ENCODE measurements around the gene E2F4. TPM values are rescaled to one million over a fixed set of nuclear protein-coding genes. Genes with fewer than 3 reads are reported as not detected.
A peak's percentile ranks its signal among the peaks of the same experiment; 100 is the strongest.

Gene E2F4
- total and polyA plus RNA-seq, 2 of the 8 experiments (the other 6 are each of a cell fraction or from before 2014, with no cell fraction given): 79.9 to 157 TPM

DNA sequence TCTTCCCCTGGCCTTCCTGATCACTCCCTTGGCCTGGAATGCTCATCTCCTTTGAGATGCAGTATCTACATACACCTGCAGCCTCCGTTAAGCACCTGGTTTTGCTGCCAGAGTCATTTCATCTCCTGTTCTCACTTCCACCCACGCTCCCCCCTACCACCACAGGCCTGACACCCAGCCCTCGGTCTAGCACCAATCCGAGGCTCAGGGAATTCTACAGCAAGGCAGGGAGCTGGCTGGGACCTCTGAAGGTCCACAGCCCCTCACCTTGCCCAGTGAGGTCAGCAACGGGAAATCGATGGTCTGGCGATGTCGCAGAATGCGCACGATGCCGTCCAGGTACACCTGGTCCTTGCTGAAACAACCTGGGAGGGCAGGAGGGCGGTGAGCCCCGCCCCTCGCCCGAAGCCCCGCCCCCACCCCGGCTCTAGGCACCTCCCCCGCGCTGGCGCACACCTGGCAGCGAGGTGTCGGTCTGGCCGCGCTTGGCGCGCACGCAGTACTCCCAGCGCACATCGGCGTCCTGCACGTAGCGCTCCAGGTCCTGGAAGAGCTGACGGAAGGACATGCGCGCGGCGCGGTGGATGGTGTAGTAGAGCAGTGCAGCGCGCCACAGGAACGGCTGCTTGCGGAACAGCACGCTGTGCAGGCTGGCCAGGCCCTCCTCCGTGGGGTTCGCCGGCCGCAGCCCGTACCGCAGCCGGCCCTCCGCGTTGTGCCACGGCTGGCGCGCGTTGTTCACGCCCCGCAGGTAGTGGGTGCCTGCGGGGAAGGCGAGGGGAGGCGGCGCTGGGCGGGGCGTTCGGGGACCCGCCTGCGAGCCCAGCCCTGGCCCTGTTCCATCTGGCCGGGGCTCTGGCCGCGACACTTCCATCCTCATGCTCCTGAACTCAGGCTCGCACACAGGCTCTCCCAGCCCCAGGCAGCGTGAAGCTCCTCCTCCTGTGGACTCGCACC, 13.9 kb upstream of the E2F4 start (continued):
- TF ChIP-seq SP1 (IDR thresholded peaks at IDR 0.05; ENCODE audit: low read depth, low read length) (peak; percentile 33; the same call in 1 of the 2 replicates), MAFK (IDR thresholded peaks at IDR 0.05; ENCODE audit: low read depth, low read length) (no peak), TBP (IDR thresholded peaks at IDR 0.05; ENCODE audit: low read depth, low read length) (peak; percentile 50; the same call in 1 of the 2 replicates), SRF (IDR thresholded peaks at IDR 0.05; ENCODE audit: low read depth, low read length) (no peak), TAF7 (optimal IDR thresholded peaks at IDR 0.05; ENCODE audit: borderline replicate concordance, low read depth, low read length) (no peak), SIRT6 (IDR thresholded peaks at IDR 0.05; ENCODE audit: low read length) (no peak)
- TF ChIP-seq, protein P1, sequence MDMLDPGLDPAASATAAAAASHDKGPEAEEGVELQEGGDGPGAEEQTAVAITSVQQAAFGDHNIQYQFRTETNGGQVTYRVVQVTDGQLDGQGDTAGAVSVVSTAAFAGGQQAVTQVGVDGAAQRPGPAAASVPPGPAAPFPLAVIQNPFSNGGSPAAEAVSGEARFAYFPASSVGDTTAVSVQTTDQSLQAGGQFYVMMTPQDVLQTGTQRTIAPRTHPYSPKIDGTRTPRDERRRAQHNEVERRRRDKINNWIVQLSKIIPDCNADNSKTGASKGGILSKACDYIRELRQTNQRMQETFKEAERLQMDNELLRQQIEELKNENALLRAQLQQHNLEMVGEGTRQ (IDR thresholded peaks at IDR 0.05; ENCODE audit: low read length): no peak
- TF ChIP-seq, protein P2, sequence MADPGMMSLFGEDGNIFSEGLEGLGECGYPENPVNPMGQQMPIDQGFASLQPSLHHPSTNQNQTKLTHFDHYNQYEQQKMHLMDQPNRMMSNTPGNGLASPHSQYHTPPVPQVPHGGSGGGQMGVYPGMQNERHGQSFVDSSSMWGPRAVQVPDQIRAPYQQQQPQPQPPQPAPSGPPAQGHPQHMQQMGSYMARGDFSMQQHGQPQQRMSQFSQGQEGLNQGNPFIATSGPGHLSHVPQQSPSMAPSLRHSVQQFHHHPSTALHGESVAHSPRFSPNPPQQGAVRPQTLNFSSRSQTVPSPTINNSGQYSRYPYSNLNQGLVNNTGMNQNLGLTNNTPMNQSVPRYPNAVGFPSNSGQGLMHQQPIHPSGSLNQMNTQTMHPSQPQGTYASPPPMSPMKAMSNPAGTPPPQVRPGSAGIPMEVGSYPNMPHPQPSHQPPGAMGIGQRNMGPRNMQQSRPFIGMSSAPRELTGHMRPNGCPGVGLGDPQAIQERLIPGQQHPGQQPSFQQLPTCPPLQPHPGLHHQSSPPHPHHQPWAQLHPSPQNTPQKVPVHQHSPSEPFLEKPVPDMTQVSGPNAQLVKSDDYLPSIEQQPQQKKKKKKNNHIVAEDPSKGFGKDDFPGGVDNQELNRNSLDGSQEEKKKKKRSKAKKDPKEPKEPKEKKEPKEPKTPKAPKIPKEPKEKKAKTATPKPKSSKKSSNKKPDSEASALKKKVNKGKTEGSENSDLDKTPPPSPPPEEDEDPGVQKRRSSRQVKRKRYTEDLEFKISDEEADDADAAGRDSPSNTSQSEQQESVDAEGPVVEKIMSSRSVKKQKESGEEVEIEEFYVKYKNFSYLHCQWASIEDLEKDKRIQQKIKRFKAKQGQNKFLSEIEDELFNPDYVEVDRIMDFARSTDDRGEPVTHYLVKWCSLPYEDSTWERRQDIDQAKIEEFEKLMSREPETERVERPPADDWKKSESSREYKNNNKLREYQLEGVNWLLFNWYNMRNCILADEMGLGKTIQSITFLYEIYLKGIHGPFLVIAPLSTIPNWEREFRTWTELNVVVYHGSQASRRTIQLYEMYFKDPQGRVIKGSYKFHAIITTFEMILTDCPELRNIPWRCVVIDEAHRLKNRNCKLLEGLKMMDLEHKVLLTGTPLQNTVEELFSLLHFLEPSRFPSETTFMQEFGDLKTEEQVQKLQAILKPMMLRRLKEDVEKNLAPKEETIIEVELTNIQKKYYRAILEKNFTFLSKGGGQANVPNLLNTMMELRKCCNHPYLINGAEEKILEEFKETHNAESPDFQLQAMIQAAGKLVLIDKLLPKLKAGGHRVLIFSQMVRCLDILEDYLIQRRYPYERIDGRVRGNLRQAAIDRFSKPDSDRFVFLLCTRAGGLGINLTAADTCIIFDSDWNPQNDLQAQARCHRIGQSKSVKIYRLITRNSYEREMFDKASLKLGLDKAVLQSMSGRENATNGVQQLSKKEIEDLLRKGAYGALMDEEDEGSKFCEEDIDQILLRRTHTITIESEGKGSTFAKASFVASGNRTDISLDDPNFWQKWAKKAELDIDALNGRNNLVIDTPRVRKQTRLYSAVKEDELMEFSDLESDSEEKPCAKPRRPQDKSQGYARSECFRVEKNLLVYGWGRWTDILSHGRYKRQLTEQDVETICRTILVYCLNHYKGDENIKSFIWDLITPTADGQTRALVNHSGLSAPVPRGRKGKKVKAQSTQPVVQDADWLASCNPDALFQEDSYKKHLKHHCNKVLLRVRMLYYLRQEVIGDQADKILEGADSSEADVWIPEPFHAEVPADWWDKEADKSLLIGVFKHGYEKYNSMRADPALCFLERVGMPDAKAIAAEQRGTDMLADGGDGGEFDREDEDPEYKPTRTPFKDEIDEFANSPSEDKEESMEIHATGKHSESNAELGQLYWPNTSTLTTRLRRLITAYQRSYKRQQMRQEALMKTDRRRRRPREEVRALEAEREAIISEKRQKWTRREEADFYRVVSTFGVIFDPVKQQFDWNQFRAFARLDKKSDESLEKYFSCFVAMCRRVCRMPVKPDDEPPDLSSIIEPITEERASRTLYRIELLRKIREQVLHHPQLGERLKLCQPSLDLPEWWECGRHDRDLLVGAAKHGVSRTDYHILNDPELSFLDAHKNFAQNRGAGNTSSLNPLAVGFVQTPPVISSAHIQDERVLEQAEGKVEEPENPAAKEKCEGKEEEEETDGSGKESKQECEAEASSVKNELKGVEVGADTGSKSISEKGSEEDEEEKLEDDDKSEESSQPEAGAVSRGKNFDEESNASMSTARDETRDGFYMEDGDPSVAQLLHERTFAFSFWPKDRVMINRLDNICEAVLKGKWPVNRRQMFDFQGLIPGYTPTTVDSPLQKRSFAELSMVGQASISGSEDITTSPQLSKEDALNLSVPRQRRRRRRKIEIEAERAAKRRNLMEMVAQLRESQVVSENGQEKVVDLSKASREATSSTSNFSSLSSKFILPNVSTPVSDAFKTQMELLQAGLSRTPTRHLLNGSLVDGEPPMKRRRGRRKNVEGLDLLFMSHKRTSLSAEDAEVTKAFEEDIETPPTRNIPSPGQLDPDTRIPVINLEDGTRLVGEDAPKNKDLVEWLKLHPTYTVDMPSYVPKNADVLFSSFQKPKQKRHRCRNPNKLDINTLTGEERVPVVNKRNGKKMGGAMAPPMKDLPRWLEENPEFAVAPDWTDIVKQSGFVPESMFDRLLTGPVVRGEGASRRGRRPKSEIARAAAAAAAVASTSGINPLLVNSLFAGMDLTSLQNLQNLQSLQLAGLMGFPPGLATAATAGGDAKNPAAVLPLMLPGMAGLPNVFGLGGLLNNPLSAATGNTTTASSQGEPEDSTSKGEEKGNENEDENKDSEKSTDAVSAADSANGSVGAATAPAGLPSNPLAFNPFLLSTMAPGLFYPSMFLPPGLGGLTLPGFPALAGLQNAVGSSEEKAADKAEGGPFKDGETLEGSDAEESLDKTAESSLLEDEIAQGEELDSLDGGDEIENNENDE (IDR thresholded peaks at IDR 0.05; ENCODE audit: insufficient replicate concordance, low read length): no peak
